NT2/D1 (cell line): ENCODE measurements around the gene ESR2.
"Not testable (repeated sequence)": the region's sequence is repeated elsewhere in the genome, so short reads cannot be mapped to it uniquely, and the experiment has no call there.

ENCODE experiments used
- DNase-seq: peaks from one replicate; pipeline ENCODE4 v3.0.0-alpha.2; 2011; ENCODE audit warnings: low read depth, low spot score
- H3K27me3 ChIP-seq: 2 replicates; pipeline ENCODE4 v1.6.0; 2011; ENCODE audit warnings: mild to moderate bottlenecking; ENCODE audit not compliant: insufficient read length, insufficient read depth
- H3K36me3 ChIP-seq: 2 replicates; pipeline ENCODE4 v1.6.1; 2011; ENCODE audit warnings: mild to moderate bottlenecking, low read length, mixed read lengths; ENCODE audit not compliant: insufficient read depth, insufficient read length
- H3K4me1 ChIP-seq: 2 replicates; pipeline ENCODE4 v1.5.1; 2011; ENCODE audit not compliant: insufficient read depth, insufficient read length
- H3K4me3 ChIP-seq: 2 replicates; pipeline ENCODE4 v1.5.1; 2011; ENCODE audit warnings: low read depth; ENCODE audit not compliant: insufficient read length
- H3K9ac ChIP-seq: 2 replicates; pipeline ENCODE4 v1.6.0; 2011; ENCODE audit warnings: low read depth; ENCODE audit not compliant: insufficient read length
- H3K9me3 ChIP-seq: 2 replicates; pipeline ENCODE4 v1.5.1; 2011; ENCODE audit warnings: mild to moderate bottlenecking, low read length; ENCODE audit not compliant: insufficient read depth
- SUZ12 ChIP-seq: IDR thresholded peaks from 2 replicates; pipeline ENCODE4 v1.6.1; 2011; ENCODE audit not compliant: insufficient read length, insufficient read depth; ENCODE audit errors: extremely low read depth
- YY1 ChIP-seq: IDR thresholded peaks from 2 replicates; pipeline ENCODE4 v1.6.1; 2011; ENCODE audit not compliant: insufficient read length, insufficient read depth
- ZNF274 ChIP-seq: IDR thresholded peaks from 2 replicates; pipeline ENCODE4 v1.6.1; 2011; ENCODE audit warnings: mild to moderate bottlenecking, low read depth, low read length

ESR2 gene

DNA sequence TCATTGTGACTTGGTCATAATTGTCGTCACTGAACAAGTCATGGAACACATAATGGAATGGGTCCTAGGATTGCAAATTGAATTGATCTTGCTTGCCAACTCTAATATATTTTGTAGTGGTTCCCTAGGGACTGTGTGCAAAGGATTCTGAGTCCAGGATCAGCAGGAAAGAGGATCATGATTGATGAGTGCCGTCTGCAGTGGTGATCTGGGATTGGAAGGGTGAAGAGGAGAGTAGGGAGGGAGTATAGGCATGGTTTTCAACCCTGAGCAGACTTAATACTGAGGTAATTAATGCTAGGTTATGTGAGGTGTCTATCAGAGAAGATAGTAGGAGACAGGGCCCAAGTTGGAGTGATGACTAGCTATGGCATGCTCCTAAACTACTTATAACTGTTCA, 168.9 kb downstream of the ESR2 start:
- H3K36me3 ChIP-seq, result peaks cover 35% of the 10 kb centered on the region
- H3K4me3 ChIP-seq, result no peak overlapping the region
- no peaks in the 10 kb centered on the region for H3K4me1 ChIP-seq
- no peak for DNase-seq
- no peak overlapping the region for H3K9ac ChIP-seq
- H3K9me3 ChIP-seq, result no peaks in the 10 kb centered on the region
- no peaks in the 10 kb centered on the region for H3K27me3 ChIP-seq
- TF ChIP-seq SUZ12 (no peak), YY1 (no peak)

DNA sequence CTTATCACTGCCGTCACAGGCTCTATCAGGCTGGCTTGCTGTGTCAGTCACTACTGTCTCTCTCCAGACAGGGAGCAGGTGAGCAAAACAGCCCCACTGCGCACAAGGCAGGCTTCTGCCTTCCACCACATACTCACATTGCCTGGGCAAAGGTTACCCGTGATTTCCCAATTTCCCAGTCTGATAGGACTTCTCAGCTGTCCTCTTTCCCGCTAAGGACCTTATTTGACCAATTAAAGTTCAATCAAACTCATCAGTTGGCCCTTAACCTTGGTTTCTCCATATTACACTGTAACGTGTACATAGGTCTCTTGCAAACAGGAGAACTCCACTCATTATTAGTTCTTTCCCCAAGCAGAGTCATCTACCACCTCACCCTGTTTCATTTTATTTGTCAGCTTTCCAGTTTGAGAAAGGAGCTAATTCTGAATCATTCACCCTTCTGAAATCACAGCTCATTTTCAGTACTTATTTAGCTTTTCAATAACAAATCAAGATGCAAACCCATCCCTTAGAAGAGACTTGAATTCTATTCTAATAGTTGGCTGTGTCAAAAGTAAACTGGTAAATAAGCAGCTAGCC, 170.8 kb downstream of the ESR2 start:
- Histone ChIP-seq H3K27me3 (no peaks in the 10 kb centered on the region), H3K9ac (no peak overlapping the region), H3K4me3 (no peak overlapping the region), H3K4me1 (no peaks in the 10 kb centered on the region), H3K36me3 (peaks cover 32% of the 10 kb centered on the region), H3K9me3 (no peaks in the 10 kb centered on the region)
- DNase-seq, result no peak
- no peak for TF ChIP-seq YY1
- no peak for TF ChIP-seq ZNF274
- TF ChIP-seq SUZ12, result no peak

DNA sequence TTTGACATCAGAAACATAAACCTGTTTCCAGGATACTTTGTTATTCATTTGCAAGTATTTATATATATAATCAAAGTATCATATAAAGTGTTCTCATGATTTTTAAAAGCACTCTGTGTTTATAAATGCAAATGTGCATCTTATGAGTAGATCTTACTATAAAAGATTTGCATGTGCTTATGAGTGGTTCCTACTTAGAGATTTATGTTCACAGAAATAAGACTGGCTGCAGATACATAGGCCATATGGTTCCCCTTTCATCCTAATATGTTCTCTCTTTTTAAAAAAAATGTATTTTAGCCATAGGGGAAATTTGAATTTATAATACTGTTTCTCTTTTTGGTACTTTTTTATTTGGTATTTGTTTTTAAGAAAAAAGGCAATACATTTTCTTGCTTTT, 174.2 kb downstream of the ESR2 start:
- no peak for DNase-seq
- TF ChIP-seq ZNF274 (no peak), SUZ12 (no peak), YY1 (no peak)
- H3K36me3 ChIP-seq, result peaks cover 19% of the 10 kb centered on the region

DNA sequence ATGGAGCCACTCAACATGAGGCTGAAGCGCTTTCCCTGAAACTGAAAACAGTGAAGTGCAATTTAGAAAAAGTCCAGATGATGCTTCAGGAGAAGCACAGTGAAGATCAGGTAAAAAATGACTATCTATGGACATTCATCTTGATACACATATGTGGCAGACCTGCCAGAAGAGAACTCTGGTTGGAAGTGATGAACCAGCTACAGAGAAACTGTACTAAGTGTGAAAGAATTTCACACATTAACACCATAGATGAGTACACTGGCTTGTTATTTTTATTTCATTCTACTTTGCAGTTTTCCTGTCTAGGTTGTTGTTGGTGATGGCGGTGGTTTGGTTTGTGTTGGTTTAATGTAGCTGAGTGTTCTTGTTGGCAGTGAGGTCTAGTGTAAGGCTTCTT, 174.7 kb downstream of the ESR2 start:
- Histone ChIP-seq H3K4me1 (no peaks in the 10 kb centered on the region), H3K36me3 (peaks cover 18% of the 10 kb centered on the region), H3K9ac (no peak overlapping the region), H3K4me3 (no peak overlapping the region), H3K9me3 (no peaks in the 10 kb centered on the region), H3K27me3 (no peaks in the 10 kb centered on the region)
- no peak for DNase-seq
- TF ChIP-seq SUZ12 (no peak), ZNF274 (no peak), YY1 (no peak)

More for the DNA sequence above, 174.2 kb downstream of the ESR2 start:
- Histone ChIP-seq H3K4me1 (no peaks in the 10 kb centered on the region), H3K27me3 (no peaks in the 10 kb centered on the region), H3K9me3 (no peaks in the 10 kb centered on the region), H3K4me3 (no peak overlapping the region), H3K9ac (no peak overlapping the region)

DNA sequence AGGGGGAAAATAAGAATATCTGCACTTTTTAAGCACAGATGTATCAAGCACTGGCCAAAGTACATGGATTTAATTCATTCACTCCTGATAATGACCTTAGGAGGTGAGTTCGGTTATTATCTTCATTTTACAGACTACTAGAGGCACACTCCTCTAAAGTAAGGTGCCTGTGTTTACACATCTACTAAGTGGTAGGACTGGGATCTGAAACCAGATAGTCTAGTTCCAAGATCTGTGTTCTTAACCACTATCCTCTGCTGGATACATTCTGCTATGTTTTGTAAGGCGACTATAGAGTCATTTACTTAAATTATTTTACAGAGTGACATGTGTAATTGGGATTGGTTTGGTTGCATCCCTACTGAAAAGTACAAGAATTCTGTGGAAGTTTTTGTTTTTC, 175.3 kb downstream of the ESR2 start:
- Histone ChIP-seq H3K9ac (no peak overlapping the region), H3K4me1 (no peaks in the 10 kb centered on the region), H3K4me3 (no peak overlapping the region), H3K36me3 (peaks cover 17% of the 10 kb centered on the region), H3K9me3 (no peaks in the 10 kb centered on the region), H3K27me3 (no peaks in the 10 kb centered on the region)
- DNase-seq, result no peak
- no peak for TF ChIP-seq ZNF274
- TF ChIP-seq SUZ12, result no peak
- TF ChIP-seq YY1, result no peak

DNA sequence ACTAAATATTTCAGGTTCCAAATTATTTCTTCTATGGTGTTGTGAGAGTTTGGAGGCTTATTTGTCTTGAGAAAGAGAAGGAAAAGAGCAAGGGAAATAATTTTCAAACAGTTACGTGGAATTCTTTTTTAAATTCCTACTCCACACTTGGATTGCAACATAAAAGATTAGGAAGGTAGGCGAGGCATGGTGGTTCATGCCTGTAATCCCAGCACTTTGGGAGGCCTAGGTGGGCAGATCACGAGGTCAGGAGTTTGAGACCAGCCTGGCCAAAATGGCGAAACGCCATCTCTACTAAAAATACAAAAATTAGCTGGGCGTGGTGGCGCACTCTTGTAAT, 175.8 kb downstream of the ESR2 start:
- not testable (repeated sequence) for H3K4me3 ChIP-seq, H3K9me3 ChIP-seq, H3K4me1 ChIP-seq, H3K27me3 ChIP-seq, DNase-seq, H3K9ac ChIP-seq
- H3K36me3 ChIP-seq, result peaks cover 17% of the 10 kb centered on the region

DNA sequence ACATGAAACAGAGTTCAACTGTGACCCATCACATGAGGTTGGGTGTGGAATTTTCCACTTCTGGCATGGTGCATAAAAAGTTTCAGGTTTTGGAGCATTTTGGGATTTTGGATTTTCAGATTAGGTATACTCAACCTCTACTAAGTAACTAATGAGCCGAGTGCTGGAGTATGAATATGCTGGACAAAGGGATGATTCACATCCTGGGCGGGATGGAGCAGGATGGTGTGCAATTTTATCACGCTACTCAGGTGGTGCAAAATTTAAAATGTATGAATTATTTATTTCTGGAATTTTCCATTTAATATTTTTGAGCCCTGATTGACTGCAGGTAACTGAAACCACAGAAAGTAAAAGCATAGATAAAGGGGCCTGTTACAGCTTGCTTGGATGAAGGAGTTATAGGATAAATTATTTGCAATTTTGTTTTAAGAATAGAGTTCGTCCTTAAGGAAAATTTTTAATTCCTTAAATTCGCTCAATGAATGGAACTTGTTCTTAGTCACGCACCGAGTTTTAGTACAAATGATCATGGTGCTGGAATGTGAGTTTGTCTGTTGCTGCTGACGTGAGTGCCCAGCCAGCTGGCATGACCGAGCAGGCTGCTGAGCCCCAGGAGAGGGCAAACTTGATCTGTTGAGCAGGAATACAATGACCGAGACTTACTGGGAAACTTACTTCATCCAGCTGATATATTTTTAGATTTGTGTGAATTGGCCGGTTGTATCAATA, 176.3 kb downstream of the ESR2 start:
- no peak overlapping the region for H3K4me3 ChIP-seq
- peaks cover 2% of the 10 kb centered on the region for H3K4me1 ChIP-seq
- no peaks in the 10 kb centered on the region for H3K9me3 ChIP-seq
- no peak for DNase-seq
- no peaks in the 10 kb centered on the region for H3K27me3 ChIP-seq
- peaks cover 13% of the 10 kb centered on the region for H3K36me3 ChIP-seq
- TF ChIP-seq YY1 (no peak), ZNF274 (no peak), SUZ12 (no peak)
- no peak overlapping the region for H3K9ac ChIP-seq

DNA sequence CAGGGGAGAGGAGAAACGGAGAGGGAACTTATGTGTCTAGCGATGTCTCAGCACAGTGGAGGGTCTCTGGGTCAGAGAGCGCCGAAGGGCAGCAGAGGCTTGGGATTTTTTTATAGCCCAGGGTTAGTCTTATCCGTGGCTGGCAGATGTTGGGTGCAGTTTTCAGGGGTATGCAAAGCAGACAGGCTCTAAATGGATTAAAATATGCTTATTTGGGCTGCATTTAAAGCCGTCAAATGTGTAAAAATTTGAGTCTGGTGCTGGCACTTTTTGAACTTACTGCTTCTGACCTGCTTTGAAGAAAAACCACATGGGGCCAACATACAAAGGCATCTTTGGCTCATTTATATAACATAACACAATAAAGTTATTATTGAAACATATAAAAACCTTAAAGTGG, 178.8 kb downstream of the ESR2 start:
- TF ChIP-seq ZNF274 (no peak), YY1 (no peak), SUZ12 (no peak)
- peaks cover 2% of the 10 kb centered on the region for H3K4me1 ChIP-seq
- H3K9me3 ChIP-seq, result no peaks in the 10 kb centered on the region
- H3K36me3 ChIP-seq, result no peaks in the 10 kb centered on the region
- no peak overlapping the region for H3K9ac ChIP-seq
- DNase-seq, result no peak
- no peak overlapping the region for H3K4me3 ChIP-seq
- H3K27me3 ChIP-seq, result no peaks in the 10 kb centered on the region
